Measurements from ENCODE around the gene VPS39. TPM values are rescaled to one million over a fixed set of nuclear protein-coding genes. Genes with fewer than 3 reads are reported as not detected.

VPS39 gene
- polyA plus RNA-seq, 1 of the 3 experiments (the other 2 are of a cell fraction), result 61.1 TPM

DNA sequence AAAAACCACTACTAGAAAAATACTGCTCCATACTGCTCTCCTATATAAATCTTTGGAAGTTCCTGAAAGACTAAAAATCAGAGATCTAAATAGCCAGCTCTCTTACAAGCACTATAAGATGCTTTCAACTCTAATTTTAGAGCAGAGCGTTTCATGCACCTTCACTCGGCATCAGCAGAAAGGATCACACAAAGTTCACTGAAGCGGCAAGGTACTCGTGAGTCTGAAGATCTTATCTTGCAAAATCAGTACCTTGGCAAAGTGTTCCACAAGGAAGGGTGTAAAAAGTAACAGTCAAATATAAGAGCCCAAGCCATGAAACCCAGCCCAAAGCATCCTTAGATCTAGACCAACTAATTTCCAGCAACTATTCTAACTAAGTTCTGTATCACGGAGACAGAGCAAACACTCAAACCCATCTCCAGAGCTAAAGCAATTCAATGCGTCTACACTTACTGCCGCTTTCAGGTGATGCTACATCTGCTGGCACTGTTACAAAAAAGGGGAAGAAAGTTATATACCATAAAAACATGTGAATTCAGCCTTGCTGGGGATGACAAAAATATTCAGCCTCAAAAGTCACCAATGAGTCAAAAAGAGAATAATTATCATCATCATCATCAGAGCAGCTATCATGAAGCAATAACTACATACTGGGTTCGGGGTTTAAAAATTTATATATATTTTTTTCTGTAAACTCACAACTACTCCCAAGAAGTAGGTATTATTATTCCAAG, 16.3 kb downstream of the VPS39 start:
- Histone ChIP-seq H3K4me2 (no peak overlapping the region), H3K4me1 (ENCODE audit: control insufficient read depth in 1 of 2, insufficient read depth in 2 of 2, low read depth in 1 of 2, low read length in 1 of 2) (no peaks in the 10 kb centered on the region), H4K20me1 (ENCODE audit: insufficient read depth) (no peaks in the 10 kb centered on the region), H3K79me2 (ENCODE audit: insufficient read depth) (peaks cover 32% of the 10 kb centered on the region), H2AFZ (ENCODE audit: low read depth) (no peak overlapping the region), H3K9me3 (no peaks in the 10 kb centered on the region), H3K36me3 (replicated peaks in 1 of 2; ENCODE audit: control insufficient read depth in 1 of 2, insufficient read depth in 2 of 2, low read length in 1 of 2) (peaks cover 44 to 48% of the 10 kb centered on the region in 2 experiments), H3K27me3 (ENCODE audit: insufficient read depth) (no peaks in the 10 kb centered on the region), H3K4me3 (ENCODE audit: low read depth in 2 of 2, low read length in 1 of 2) (no peak overlapping the region), H3K27ac (ENCODE audit: low read depth in 2 of 2, low read length in 1 of 2) (no peak overlapping the region), H3K9me2 (no peaks in the 10 kb centered on the region), H3F3A (replicated peaks; ENCODE audit: insufficient read depth) (no peaks in the 10 kb centered on the region), H3K9ac (no peak overlapping the region)
- POLR2A ChIA-PET, result no interaction called here
- 90% methylated on average over 8 of the region's 8 CpGs for WGBS (ENCODE audit: low lambda C conversion rate)
- CTCF ChIA-PET, result no interaction called here
- no peak for DNase-seq
- TF ChIP-seq GATA2 (CRISPR knock-in tag; IDR thresholded peaks at IDR 0.05) (no peak), EZH2phosphoT487 (IDR thresholded peaks at IDR 0.05; ENCODE audit: borderline replicate concordance, low read depth) (no peak), RXRA (IDR thresholded peaks at IDR 0.05; ENCODE audit: borderline replicate concordance, low read depth) (no peak), RAD21 (IDR thresholded peaks at IDR 0.05; ENCODE audit: low read length) (no peak)
- TF ChIP-seq, protein P1, sequence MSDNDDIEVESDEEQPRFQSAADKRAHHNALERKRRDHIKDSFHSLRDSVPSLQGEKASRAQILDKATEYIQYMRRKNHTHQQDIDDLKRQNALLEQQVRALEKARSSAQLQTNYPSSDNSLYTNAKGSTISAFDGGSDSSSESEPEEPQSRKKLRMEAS (IDR thresholded peaks at IDR 0.05; ENCODE audit: low read depth), result no peak
- TF ChIP-seq, protein P2, sequence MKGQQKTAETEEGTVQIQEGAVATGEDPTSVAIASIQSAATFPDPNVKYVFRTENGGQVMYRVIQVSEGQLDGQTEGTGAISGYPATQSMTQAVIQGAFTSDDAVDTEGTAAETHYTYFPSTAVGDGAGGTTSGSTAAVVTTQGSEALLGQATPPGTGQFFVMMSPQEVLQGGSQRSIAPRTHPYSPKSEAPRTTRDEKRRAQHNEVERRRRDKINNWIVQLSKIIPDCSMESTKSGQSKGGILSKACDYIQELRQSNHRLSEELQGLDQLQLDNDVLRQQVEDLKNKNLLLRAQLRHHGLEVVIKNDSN (IDR thresholded peaks at IDR 0.05; ENCODE audit: borderline replicate concordance, low read depth), result no peak

DNA sequence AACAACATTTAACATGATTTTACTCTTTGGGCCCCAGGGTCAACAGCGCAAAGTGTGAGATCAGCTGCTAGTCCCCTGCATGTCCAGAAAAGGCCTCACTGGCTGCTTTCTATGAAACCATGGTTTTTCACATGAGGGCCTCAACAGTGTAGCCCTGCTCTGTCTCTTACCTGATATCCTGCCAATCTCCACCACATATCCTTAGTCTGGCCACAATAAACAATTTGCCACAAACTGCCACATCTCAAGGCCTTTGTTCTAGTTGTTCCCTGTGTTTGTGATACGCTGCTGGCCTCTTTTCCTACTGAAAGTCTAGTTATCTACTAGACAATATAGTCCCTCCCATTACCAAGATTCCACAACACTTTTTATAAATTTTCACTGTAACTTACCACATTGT, 17.7 kb downstream of the VPS39 start:
- no peak for DNase-seq
- Histone ChIP-seq H3K9me2 (no peaks in the 10 kb centered on the region), H3K9ac (no peak overlapping the region), H3K4me1 (ENCODE audit: control insufficient read depth in 1 of 2, insufficient read depth in 2 of 2, low read depth in 1 of 2, low read length in 1 of 2) (no peaks in the 10 kb centered on the region), H3K27me3 (ENCODE audit: insufficient read depth) (no peaks in the 10 kb centered on the region), H3K79me2 (ENCODE audit: insufficient read depth) (peaks cover 22% of the 10 kb centered on the region), H3K9me3 (no peaks in the 10 kb centered on the region), H3K27ac (ENCODE audit: low read depth in 2 of 2, low read length in 1 of 2) (no peak overlapping the region), H3K4me2 (no peak overlapping the region), H2AFZ (ENCODE audit: low read depth) (no peak overlapping the region), H3K36me3 (replicated peaks in 1 of 2; ENCODE audit: control insufficient read depth in 1 of 2, insufficient read depth in 2 of 2, low read length in 1 of 2) (peaks cover 58 to 60% of the 10 kb centered on the region in 2 experiments), H4K20me1 (ENCODE audit: insufficient read depth) (no peaks in the 10 kb centered on the region), H3K4me3 (ENCODE audit: low read depth in 2 of 2, low read length in 1 of 2) (no peak overlapping the region), H3F3A (replicated peaks; ENCODE audit: insufficient read depth) (no peaks in the 10 kb centered on the region)
- TF ChIP-seq NRF1 (IDR thresholded peaks at IDR 0.05; ENCODE audit: low read depth, low read length) (no peak), GATA2 (CRISPR knock-in tag; IDR thresholded peaks at IDR 0.05) (no peak), EZH2phosphoT487 (IDR thresholded peaks at IDR 0.05; ENCODE audit: borderline replicate concordance, low read depth) (no peak), RAD21 (IDR thresholded peaks at IDR 0.05; ENCODE audit: low read length) (no peak), JUND (IDR thresholded peaks at IDR 0.05) (no peak)
- TF ChIP-seq, protein P2 (IDR thresholded peaks at IDR 0.05; ENCODE audit: borderline replicate concordance, low read depth), result no peak
- TF ChIP-seq, protein P3, sequence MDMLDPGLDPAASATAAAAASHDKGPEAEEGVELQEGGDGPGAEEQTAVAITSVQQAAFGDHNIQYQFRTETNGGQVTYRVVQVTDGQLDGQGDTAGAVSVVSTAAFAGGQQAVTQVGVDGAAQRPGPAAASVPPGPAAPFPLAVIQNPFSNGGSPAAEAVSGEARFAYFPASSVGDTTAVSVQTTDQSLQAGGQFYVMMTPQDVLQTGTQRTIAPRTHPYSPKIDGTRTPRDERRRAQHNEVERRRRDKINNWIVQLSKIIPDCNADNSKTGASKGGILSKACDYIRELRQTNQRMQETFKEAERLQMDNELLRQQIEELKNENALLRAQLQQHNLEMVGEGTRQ (IDR thresholded peaks at IDR 0.05; ENCODE audit: borderline replicate concordance, low read depth, low read length), result no peak
- TF ChIP-seq, protein P4, sequence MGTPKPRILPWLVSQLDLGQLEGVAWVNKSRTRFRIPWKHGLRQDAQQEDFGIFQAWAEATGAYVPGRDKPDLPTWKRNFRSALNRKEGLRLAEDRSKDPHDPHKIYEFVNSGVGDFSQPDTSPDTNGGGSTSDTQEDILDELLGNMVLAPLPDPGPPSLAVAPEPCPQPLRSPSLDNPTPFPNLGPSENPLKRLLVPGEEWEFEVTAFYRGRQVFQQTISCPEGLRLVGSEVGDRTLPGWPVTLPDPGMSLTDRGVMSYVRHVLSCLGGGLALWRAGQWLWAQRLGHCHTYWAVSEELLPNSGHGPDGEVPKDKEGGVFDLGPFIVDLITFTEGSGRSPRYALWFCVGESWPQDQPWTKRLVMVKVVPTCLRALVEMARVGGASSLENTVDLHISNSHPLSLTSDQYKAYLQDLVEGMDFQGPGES (IDR thresholded peaks at IDR 0.05; ENCODE audit: low read depth, low read length), result no peak
- 100% methylated on average over 2 of the region's 2 CpGs for WGBS (ENCODE audit: low lambda C conversion rate)
- ChIA-PET POLR2A (no interaction called here), CTCF (no interaction called here)
